IMR-90 (cell line): ENCODE measurements around the gene PHETA1. TPM values are rescaled to one million over a fixed set of nuclear protein-coding genes. Genes with fewer than 3 reads are reported as not detected.

Experiments
- ATAC-seq: fragments of 200-7000 bp; cut with Tn5 transposase; 2 replicates; pipeline ENCODE4 v1.9.1; 2020; ENCODE audit warnings: low read depth, mild to moderate bottlenecking, moderate library complexity
- BruUV-seq: library from RNA; stranded (reverse); fragments of 400-500 nt; replicated peaks from 2 replicates; lab custom pipeline; 2021; lab: Mats Ljungman, UMichigan
- CTCF ChIA-PET: fragments of 300-600 bp; formaldehyde crosslinking; extraction: SDS; loops from one replicate; lab custom pipeline; 2021; ENCODE audit warnings: antibody characterized with exemption; lab: Yijun Ruan, JAX
- POLR2A ChIA-PET: fragments of 300-600 bp; sonication (Branson Sonifier 250); formaldehyde crosslinking; loops from one replicate; lab custom pipeline; 2022; ENCODE audit warnings: antibody characterized with exemption; ENCODE audit not compliant: unreplicated experiment; lab: Charles Lee
- DNase-seq: peaks from one replicate; pipeline ENCODE4 v3.0.0; 2013
- H2AFZ ChIP-seq: replicated peaks from 2 replicates; pipeline ENCODE3; 2013; ENCODE audit warnings: low read length, mild to moderate bottlenecking; ENCODE audit not compliant: poor library complexity
- H2AK5ac ChIP-seq: 2 replicates; pipeline ENCODE4 v1.6.1; 2013; ENCODE audit warnings: low read depth, low read length, inconsistent platforms
- H2AK9ac ChIP-seq: replicated peaks from 2 replicates; pipeline ENCODE3; 2013; ENCODE audit warnings: mild to moderate bottlenecking, low read depth, low read length, moderate library complexity; ENCODE audit not compliant: poor library complexity
- H2BK120ac ChIP-seq: 2 replicates; pipeline ENCODE4 v1.6.1; 2013; ENCODE audit warnings: low read depth, low read length, inconsistent platforms
- H2BK15ac ChIP-seq: 3 replicates; pipeline ENCODE4 v1.6.1; 2013; ENCODE audit warnings: low read depth, low read length, inconsistent platforms
- H2BK20ac ChIP-seq: 2 replicates; pipeline ENCODE4 v1.6.1; 2013; ENCODE audit warnings: low read depth, mild to moderate bottlenecking, inconsistent platforms, low read length, moderate library complexity
- H2BK5ac ChIP-seq: 2 replicates; pipeline ENCODE4 v1.6.1; 2013; ENCODE audit warnings: mild to moderate bottlenecking, low read depth, low read length, inconsistent platforms; ENCODE audit not compliant: poor library complexity, severe bottlenecking
- H3K14ac ChIP-seq: replicated peaks from 2 replicates; pipeline ENCODE4 v1.6.1; 2013; ENCODE audit warnings: low read depth, low read length, inconsistent platforms
- H3K18ac ChIP-seq: 2 replicates; pipeline ENCODE4 v1.6.1; 2013; ENCODE audit warnings: low read depth, low read length, control low read depth
- H3K23ac ChIP-seq: 2 replicates; pipeline ENCODE4 v1.6.1; 2013; ENCODE audit warnings: low read depth, low read length, inconsistent platforms
- H3K27ac ChIP-seq: 2 replicates; pipeline ENCODE4 v1.5.1; 2013; ENCODE audit warnings: mild to moderate bottlenecking, control low read depth, low read length; ENCODE audit not compliant: insufficient read depth
- H3K27me3 ChIP-seq: 2 replicates; pipeline ENCODE4 v1.6.1; 2013; ENCODE audit warnings: low read length; ENCODE audit not compliant: control insufficient read depth, insufficient read depth
- H3K36me3 ChIP-seq: 2 replicates; pipeline ENCODE4 v1.6.1; 2013; ENCODE audit warnings: low read length, mixed read lengths; ENCODE audit not compliant: control insufficient read depth, insufficient read depth
- H3K4ac ChIP-seq: 2 replicates; pipeline ENCODE4 v1.6.1; 2013; ENCODE audit warnings: low read depth, low read length, inconsistent platforms
- H3K4me1 ChIP-seq: 2 replicates; pipeline ENCODE4 v1.6.1; 2013; ENCODE audit warnings: low read length, mixed read lengths; ENCODE audit not compliant: control insufficient read depth, insufficient read depth
- H3K4me2 ChIP-seq: 2 replicates; pipeline ENCODE4 v1.6.1; 2013; ENCODE audit warnings: low read depth, mild to moderate bottlenecking, control low read depth, low read length, moderate library complexity
- H3K4me3 ChIP-seq: 2 replicates; pipeline ENCODE4 v1.5.1; 2013; ENCODE audit warnings: low read depth, mild to moderate bottlenecking, control low read depth, low read length, moderate library complexity; ENCODE audit not compliant: insufficient read depth
- H3K56ac ChIP-seq: 2 replicates; pipeline ENCODE4 v1.6.1; 2013; ENCODE audit warnings: low read length, inconsistent platforms; ENCODE audit not compliant: insufficient read depth; ENCODE audit errors: extremely low read depth
- H3K79me1 ChIP-seq, 2 experiments: 2 replicates each; pipeline ENCODE4 v1.6.1; 2013; ENCODE audit warnings: low read length in 2 of 2, inconsistent platforms in 1 of 2, low read depth in 1 of 2
- H3K9ac ChIP-seq: 2 replicates; pipeline ENCODE4 v1.6.1; 2013; ENCODE audit warnings: low read depth, low read length, control low read depth
- H3K9me1 ChIP-seq: 2 replicates; pipeline ENCODE4 v1.6.1; 2013; ENCODE audit warnings: low read length, inconsistent platforms; ENCODE audit not compliant: insufficient read depth
- H3K9me3 ChIP-seq: 2 replicates; pipeline ENCODE4 v1.6.1; 2013; ENCODE audit warnings: low read length; ENCODE audit not compliant: control insufficient read depth, insufficient read depth
- H4K20me1 ChIP-seq: 2 replicates; pipeline ENCODE4 v1.6.1; 2013; ENCODE audit warnings: low read length, inconsistent platforms; ENCODE audit not compliant: insufficient read depth
- H4K5ac ChIP-seq: 2 replicates; pipeline ENCODE4 v1.6.1; 2013; ENCODE audit warnings: mild to moderate bottlenecking, low read depth, low read length, control low read depth
- H4K8ac ChIP-seq, 2 experiments: 2 replicates each; pipeline ENCODE4 v1.6.1; 2013; ENCODE audit warnings: low read depth in 2 of 2, low read length in 2 of 2, control low read depth in 1 of 2, inconsistent platforms in 1 of 2
- H4K91ac ChIP-seq: 2 replicates; pipeline ENCODE4 v1.6.1; 2013; ENCODE audit warnings: low read depth, low read length, inconsistent platforms; ENCODE audit not compliant: insufficient read depth
- BHLHE40 ChIP-seq: fragments of 150-350 bp; IDR thresholded peaks from 2 replicates; pipeline ENCODE4 v1.6.1; 2016; ENCODE audit warnings: mild to moderate bottlenecking, low read depth, low read length
- CEBPB ChIP-seq: IDR thresholded peaks from 2 replicates; pipeline ENCODE4 v1.6.1; 2012; ENCODE audit warnings: low read depth, low read length, improper control_type of control experiment
- CHD1 ChIP-seq: IDR thresholded peaks from 2 replicates; pipeline ENCODE4 v1.6.1; 2012; ENCODE audit warnings: low read depth, low read length, improper control_type of control experiment
- FOS ChIP-seq: fragments of 150-350 bp; IDR thresholded peaks from 2 replicates; pipeline ENCODE4 v1.6.1; 2016; ENCODE audit warnings: low read depth, low read length
- MAFK ChIP-seq: IDR thresholded peaks from 2 replicates; pipeline ENCODE4 v1.6.1; 2012; ENCODE audit warnings: low read depth, low read length, improper control_type of control experiment
- MAZ ChIP-seq: IDR thresholded peaks from 2 replicates; pipeline ENCODE4 v1.6.1; 2012; ENCODE audit warnings: low read depth, mild to moderate bottlenecking, low read length, improper control_type of control experiment, moderate library complexity, borderline replicate concordance
- MXI1 ChIP-seq: IDR thresholded peaks from 2 replicates; pipeline ENCODE4 v1.6.1; 2012; ENCODE audit warnings: low read depth, mild to moderate bottlenecking, low read length, moderate library complexity, borderline replicate concordance
- NFE2L2 ChIP-seq: fragments of 150-350 bp; IDR thresholded peaks from 2 replicates; pipeline ENCODE4 v1.6.1; 2016; ENCODE audit warnings: low read depth, mild to moderate bottlenecking, low read length
- RAD21 ChIP-seq: IDR thresholded peaks from 2 replicates; pipeline ENCODE4 v1.6.1; 2012; ENCODE audit warnings: low read length, improper control_type of control experiment
- RCOR1 ChIP-seq: IDR thresholded peaks from 2 replicates; pipeline ENCODE4 v1.6.1; 2012; ENCODE audit warnings: mild to moderate bottlenecking, low read length, improper control_type of control experiment; ENCODE audit not compliant: insufficient replicate concordance
- RFX5 ChIP-seq: IDR thresholded peaks from 2 replicates; pipeline ENCODE4 v1.8.0; 2012; ENCODE audit warnings: low read depth, mild to moderate bottlenecking, low read length, moderate library complexity
- WGBS, 2 experiments: methylation state at CpG; one replicate each; pipeline versions ENCODE4 v1.1.5 to v1.1.7; 2013; ENCODE audit warnings: missing lambda C conversion rate in 2 of 2; ENCODE audit not compliant: insufficient read length in 1 of 2; ENCODE audit errors: extremely low coverage in 2 of 2; 5-methylcytosine and 5-hydroxymethylcytosine counted together
- dilution Hi-C: fragments of 300-500 bp; cut with HindIII; formaldehyde crosslinking; loops from one replicate; pipeline ENCODE4 v1.14.3; 2018; ENCODE audit warnings: low sequenced_read_pairs; ENCODE audit not compliant: unreplicated experiment
- in situ Hi-C: fragments of 300-500 bp; cut with MboI; formaldehyde crosslinking; loops from 3 replicates; pipeline ENCODE4 v1.14.3; 2019; ENCODE audit warnings: low sequenced_read_pairs, inconsistent platforms, mixed read lengths
- intact Hi-C: fragments of 100-400 bp; cut with micrococcal nuclease; formaldehyde crosslinking; loops from 2 replicates; pipeline ENCODE4 v1.10.0; 2022
- polyA plus RNA-seq, 3 experiments: library from polyadenylated mRNA; depleted of rRNA; stranded (reverse); fragments of >200 nt; gene quantifications; 2 replicates each; pipeline ENCODE4 v1.2.3, GENCODE V29; 2012; ENCODE audit warnings: low replicate concordance in 1 of 3
- total RNA-seq: library from RNA; depleted of rRNA; stranded (reverse); fragments of >200 nt; gene quantifications from 2 replicates; pipeline ENCODE4 v1.2.3, GENCODE V29; 2012
- TF ChIP-seq, protein P1 (sequence below): conservative IDR thresholded peaks from 2 replicates; pipeline ENCODE4 v1.5.1; 2012; ENCODE audit warnings: mild to moderate bottlenecking, low read depth, low read length, improper control_type of control experiment
- TF ChIP-seq, protein P2 (sequence below): fragments of 150-350 bp; IDR thresholded peaks from 2 replicates; pipeline ENCODE4 v1.6.1; 2016; ENCODE audit warnings: low read depth, mild to moderate bottlenecking, low read length, moderate library complexity, borderline replicate concordance
- TF ChIP-seq, protein P3 (sequence below): fragments of 150-350 bp; IDR thresholded peaks from 2 replicates; pipeline ENCODE4 v1.6.1; 2017; ENCODE audit warnings: mild to moderate bottlenecking, antibody characterized with exemption, low read length, low read depth

Gene PHETA1
- total and polyA plus RNA-seq, 2 of the 4 experiments (the other 2 are of a cell fraction) = 3.2 to 6.6 TPM

GRCh38 chr12:111379942-111380554 lies 11.2 kb upstream of the PHETA1 start:
- dilution Hi-C loops = no loop called here
- Histone ChIP-seq H3K27me3 (peaks cover 24% of the 10 kb centered on the region), H2BK15ac (no peak overlapping the region), H3K4me3 (no peak overlapping the region), H3K23ac (no peak overlapping the region), H3K4ac (no peak overlapping the region), H3K56ac (no peak overlapping the region), H2BK120ac (no peak overlapping the region), H3K14ac (no peak overlapping the region), H3K9me3 (peaks cover 2% of the 10 kb centered on the region; the same call in 1 of the 2 replicates), H2AFZ (no peak overlapping the region), H2AK5ac (no peak overlapping the region), H3K9me1 (0 out of 2 replicates have a peak, but pooled peaks cover 4% of the 10 kb centered on the region), H3K4me1 (no peaks in the 10 kb centered on the region), H3K79me1 (no peaks in the 10 kb centered on the region), H2BK20ac (no peak overlapping the region), H2BK5ac (no peak overlapping the region), H3K27ac (no peak overlapping the region), H4K20me1 (no peaks in the 10 kb centered on the region), H3K36me3 (no peaks in the 10 kb centered on the region), H4K8ac (no peak overlapping the region), H4K91ac (no peak overlapping the region), H3K18ac (no peak overlapping the region), H3K4me2 (no peak overlapping the region), H3K9ac (no peak overlapping the region), H4K5ac (no peak overlapping the region), H2AK9ac (no peak overlapping the region)
- DNase-seq (no peak), ATAC-seq (no peak)
- in situ Hi-C loops = no loop called here
- TF ChIP-seq MXI1 (no peak), RAD21 (no peak), RCOR1 (no peak), MAFK (no peak), BHLHE40 (no peak), CEBPB (no peak), NFE2L2 (no peak), CHD1 (no peak), RFX5 (no peak), MAZ (no peak), FOS (no peak)
- TF ChIP-seq, protein P1, sequence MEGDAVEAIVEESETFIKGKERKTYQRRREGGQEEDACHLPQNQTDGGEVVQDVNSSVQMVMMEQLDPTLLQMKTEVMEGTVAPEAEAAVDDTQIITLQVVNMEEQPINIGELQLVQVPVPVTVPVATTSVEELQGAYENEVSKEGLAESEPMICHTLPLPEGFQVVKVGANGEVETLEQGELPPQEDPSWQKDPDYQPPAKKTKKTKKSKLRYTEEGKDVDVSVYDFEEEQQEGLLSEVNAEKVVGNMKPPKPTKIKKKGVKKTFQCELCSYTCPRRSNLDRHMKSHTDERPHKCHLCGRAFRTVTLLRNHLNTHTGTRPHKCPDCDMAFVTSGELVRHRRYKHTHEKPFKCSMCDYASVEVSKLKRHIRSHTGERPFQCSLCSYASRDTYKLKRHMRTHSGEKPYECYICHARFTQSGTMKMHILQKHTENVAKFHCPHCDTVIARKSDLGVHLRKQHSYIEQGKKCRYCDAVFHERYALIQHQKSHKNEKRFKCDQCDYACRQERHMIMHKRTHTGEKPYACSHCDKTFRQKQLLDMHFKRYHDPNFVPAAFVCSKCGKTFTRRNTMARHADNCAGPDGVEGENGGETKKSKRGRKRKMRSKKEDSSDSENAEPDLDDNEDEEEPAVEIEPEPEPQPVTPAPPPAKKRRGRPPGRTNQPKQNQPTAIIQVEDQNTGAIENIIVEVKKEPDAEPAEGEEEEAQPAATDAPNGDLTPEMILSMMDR = no peak
- TF ChIP-seq, protein P2, sequence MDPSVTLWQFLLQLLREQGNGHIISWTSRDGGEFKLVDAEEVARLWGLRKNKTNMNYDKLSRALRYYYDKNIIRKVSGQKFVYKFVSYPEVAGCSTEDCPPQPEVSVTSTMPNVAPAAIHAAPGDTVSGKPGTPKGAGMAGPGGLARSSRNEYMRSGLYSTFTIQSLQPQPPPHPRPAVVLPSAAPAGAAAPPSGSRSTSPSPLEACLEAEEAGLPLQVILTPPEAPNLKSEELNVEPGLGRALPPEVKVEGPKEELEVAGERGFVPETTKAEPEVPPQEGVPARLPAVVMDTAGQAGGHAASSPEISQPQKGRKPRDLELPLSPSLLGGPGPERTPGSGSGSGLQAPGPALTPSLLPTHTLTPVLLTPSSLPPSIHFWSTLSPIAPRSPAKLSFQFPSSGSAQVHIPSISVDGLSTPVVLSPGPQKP = no peak
- TF ChIP-seq, protein P3, sequence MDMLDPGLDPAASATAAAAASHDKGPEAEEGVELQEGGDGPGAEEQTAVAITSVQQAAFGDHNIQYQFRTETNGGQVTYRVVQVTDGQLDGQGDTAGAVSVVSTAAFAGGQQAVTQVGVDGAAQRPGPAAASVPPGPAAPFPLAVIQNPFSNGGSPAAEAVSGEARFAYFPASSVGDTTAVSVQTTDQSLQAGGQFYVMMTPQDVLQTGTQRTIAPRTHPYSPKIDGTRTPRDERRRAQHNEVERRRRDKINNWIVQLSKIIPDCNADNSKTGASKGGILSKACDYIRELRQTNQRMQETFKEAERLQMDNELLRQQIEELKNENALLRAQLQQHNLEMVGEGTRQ = no peak
- BruUV-seq = no TSS peak
- WGBS, 2 experiments = 50% methylated on average over 1 of the region's 6 CpGs; no CpG with 5 or more reads in 1 of the 2 experiments
- ChIA-PET POLR2A (no interaction called here), CTCF (no interaction called here)
- intact Hi-C loops = no loop called here
